ENCODE data around the gene SERTAD2.
A peak's percentile ranks its signal among the peaks of the same experiment; 100 is the strongest.

SERTAD2 gene

DNA sequence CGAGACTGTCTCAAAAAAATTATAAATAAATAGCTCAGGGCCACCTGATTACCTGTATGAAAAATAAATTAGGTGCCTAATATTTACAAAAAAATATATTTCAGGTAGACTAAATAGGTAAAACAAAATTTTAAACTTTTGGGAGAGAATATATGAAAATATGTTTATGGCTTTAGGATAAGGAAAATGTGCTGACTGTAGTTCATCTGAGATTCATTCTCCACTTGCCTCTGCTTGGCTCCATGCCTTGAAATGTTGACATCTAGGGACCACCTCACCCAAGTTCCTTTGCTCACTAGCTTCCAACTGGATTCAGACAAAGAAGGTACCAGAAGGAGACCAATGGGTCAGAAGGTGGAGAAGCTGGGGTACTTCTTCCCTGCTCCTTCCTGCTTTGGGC is 9.7 kb upstream of the SERTAD2 start:
- FAIRE-seq, result no peak
- TF ChIP-seq TAF1 (IDR thresholded peaks at IDR 0.05; ENCODE audit: low read depth, low read length) (no peak), POLR2A (IDR thresholded peaks at IDR 0.05; ENCODE audit: low read depth, low read length) (no peak), PAX5 (IDR thresholded peaks at IDR 0.05; ENCODE audit: insufficient read depth, low read length, severe bottlenecking) (no peak), POLR2AphosphoS5 (IDR thresholded peaks at IDR 0.05; ENCODE audit: low read depth, low read length) (no peak), SPI1 (IDR thresholded peaks at IDR 0.05; ENCODE audit: low read depth, low read length) (no peak)
- DNase-seq (ENCODE audit: insufficient read length, low spot score), result no peak

GRCh38 chr2:64661741-64662169 is 8.0 kb upstream of the SERTAD2 start:
- FAIRE-seq (peak; percentile 35), DNase-seq (ENCODE audit: insufficient read length, low spot score) (no peak)

GRCh38 chr2:64659252-64659651 is 5.5 kb upstream of the SERTAD2 start:
- no peak for DNase-seq (ENCODE audit: insufficient read length, low spot score)
- peak; percentile 71 for FAIRE-seq

More at GRCh38 chr2:64661741-64662169, 8.0 kb upstream of the SERTAD2 start:
- TF ChIP-seq TAF1 (IDR thresholded peaks at IDR 0.05; ENCODE audit: low read depth, low read length) (no peak), SPI1 (IDR thresholded peaks at IDR 0.05; ENCODE audit: low read depth, low read length) (peak; percentile 14; the same call in 1 of the 2 replicates)

DNA sequence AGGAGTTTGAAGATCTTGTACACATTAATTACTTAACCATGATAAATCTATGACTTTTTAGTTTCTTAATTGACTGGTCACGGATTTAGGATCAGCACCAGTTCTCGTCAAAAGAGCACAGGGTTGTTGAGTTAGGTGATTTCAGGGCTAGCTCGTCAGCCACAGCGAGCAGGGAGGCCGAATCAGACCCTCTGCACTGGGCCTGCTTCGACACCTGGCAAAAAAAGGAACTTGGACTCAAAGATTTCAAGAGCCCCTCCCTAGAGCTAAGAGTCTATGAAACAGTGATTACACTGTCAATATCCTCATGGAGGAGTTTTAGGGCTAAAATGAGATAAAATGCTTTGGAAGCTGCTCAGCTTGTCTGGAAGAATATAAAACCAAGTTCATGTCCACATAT is 4.6 kb upstream of the SERTAD2 start:
- FAIRE-seq, result no peak

More at GRCh38 chr2:64659252-64659651, 5.5 kb upstream of the SERTAD2 start:
- TF ChIP-seq PAX5 (IDR thresholded peaks at IDR 0.05; ENCODE audit: insufficient read depth, low read length, severe bottlenecking) (no peak), POU2F2 (IDR thresholded peaks at IDR 0.05; ENCODE audit: low read depth, low read length) (no peak), POLR2AphosphoS5 (IDR thresholded peaks at IDR 0.05; ENCODE audit: low read depth, low read length) (no peak), POLR2A (IDR thresholded peaks at IDR 0.05; ENCODE audit: low read depth, low read length) (no peak), SPI1 (IDR thresholded peaks at IDR 0.05; ENCODE audit: low read depth, low read length) (no peak), TAF1 (IDR thresholded peaks at IDR 0.05; ENCODE audit: low read depth, low read length) (no peak)

DNA sequence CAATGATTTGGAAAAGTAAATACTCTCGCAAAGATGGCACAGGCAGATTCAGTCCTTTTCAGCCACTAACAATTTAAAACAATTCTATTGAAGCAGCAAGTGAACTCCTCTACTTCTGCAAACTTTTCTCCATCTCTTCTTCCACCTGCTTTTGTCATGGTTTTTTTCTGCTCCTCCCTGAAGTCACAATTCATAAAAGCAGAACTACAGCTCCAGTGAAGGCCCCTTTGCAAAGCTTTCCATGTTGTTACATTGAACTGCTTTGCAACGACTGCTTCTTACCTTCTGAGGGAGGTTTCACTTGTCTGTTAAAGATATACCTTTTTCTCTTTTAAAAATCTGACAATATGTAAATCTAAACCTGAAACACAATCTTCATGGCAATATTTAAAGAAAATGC is 3.7 kb upstream of the SERTAD2 start:
- TF ChIP-seq POLR2A (IDR thresholded peaks at IDR 0.05; ENCODE audit: low read depth, low read length), result no peak
- no peak for TF ChIP-seq POU2F2 (IDR thresholded peaks at IDR 0.05; ENCODE audit: low read depth, low read length)
- no peak for TF ChIP-seq SPI1 (IDR thresholded peaks at IDR 0.05; ENCODE audit: low read depth, low read length)
- TF ChIP-seq PAX5 (IDR thresholded peaks at IDR 0.05; ENCODE audit: insufficient read depth, low read length, severe bottlenecking), result no peak
- no peak for TF ChIP-seq POLR2AphosphoS5 (IDR thresholded peaks at IDR 0.05; ENCODE audit: low read depth, low read length)
- no peak for TF ChIP-seq TAF1 (IDR thresholded peaks at IDR 0.05; ENCODE audit: low read depth, low read length)
- FAIRE-seq, result no peak
- no peak for DNase-seq (ENCODE audit: insufficient read length, low spot score)

More for the DNA sequence above, 4.6 kb upstream of the SERTAD2 start:
- DNase-seq (ENCODE audit: insufficient read length, low spot score), result no peak
- TF ChIP-seq POU2F2 (IDR thresholded peaks at IDR 0.05; ENCODE audit: low read depth, low read length) (no peak), SPI1 (IDR thresholded peaks at IDR 0.05; ENCODE audit: low read depth, low read length) (peak; percentile 67), POLR2A (IDR thresholded peaks at IDR 0.05; ENCODE audit: low read depth, low read length) (no peak), TAF1 (IDR thresholded peaks at IDR 0.05; ENCODE audit: low read depth, low read length) (no peak), POLR2AphosphoS5 (IDR thresholded peaks at IDR 0.05; ENCODE audit: low read depth, low read length) (no peak), PAX5 (IDR thresholded peaks at IDR 0.05; ENCODE audit: insufficient read depth, low read length, severe bottlenecking) (no peak)

- no peak for TF ChIP-seq TAF1 (IDR thresholded peaks at IDR 0.05; ENCODE audit: low read depth, low read length)
- TF ChIP-seq POLR2AphosphoS5 (IDR thresholded peaks at IDR 0.05; ENCODE audit: low read depth, low read length), result no peak
- no peak for TF ChIP-seq PAX5 (IDR thresholded peaks at IDR 0.05; ENCODE audit: insufficient read depth, low read length, severe bottlenecking)
- no peak for TF ChIP-seq POLR2A (IDR thresholded peaks at IDR 0.05; ENCODE audit: low read depth, low read length)
- TF ChIP-seq POU2F2 (IDR thresholded peaks at IDR 0.05; ENCODE audit: low read depth, low read length), result no peak
- no peak for TF ChIP-seq SPI1 (IDR thresholded peaks at IDR 0.05; ENCODE audit: low read depth, low read length)
- FAIRE-seq (no peak), DNase-seq (ENCODE audit: insufficient read length, low spot score) (no peak)
Observed at GRCh38 chr2:64656379-64656778, 2.7 kb upstream of the SERTAD2 start.

DNA sequence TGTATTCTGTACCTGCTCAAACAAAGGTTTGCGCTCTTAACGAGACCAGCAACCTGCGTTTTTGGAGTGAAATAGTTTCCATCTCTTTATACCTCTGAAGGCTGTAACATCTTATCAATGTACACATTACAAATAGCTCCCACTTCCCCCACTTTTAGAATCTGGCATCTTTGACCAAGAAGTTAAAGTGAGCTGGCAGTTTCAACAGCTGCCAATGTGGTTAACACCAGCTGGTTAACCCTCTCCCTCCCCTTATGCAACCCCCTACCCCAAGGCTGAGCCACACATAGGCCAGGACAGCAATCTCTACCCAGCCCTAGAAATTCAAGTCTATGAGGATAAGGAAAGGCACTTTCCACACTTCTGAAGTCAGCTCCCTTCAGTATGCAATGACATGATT is 2.2 kb upstream of the SERTAD2 start:
- TF ChIP-seq POLR2A (IDR thresholded peaks at IDR 0.05; ENCODE audit: low read depth, low read length), result no peak
- 0 out of 2 replicates have a peak, but pooled peaks have one; percentile 19 for TF ChIP-seq SPI1 (IDR thresholded peaks at IDR 0.05; ENCODE audit: low read depth, low read length)
- TF ChIP-seq TAF1 (IDR thresholded peaks at IDR 0.05; ENCODE audit: low read depth, low read length), result no peak
- TF ChIP-seq POU2F2 (IDR thresholded peaks at IDR 0.05; ENCODE audit: low read depth, low read length), result no peak
- FAIRE-seq (no peak), DNase-seq (ENCODE audit: insufficient read length, low spot score) (no peak)

GRCh38 chr2:64655018-64655664 is 1.4 kb upstream of the SERTAD2 start:
- TF ChIP-seq POLR2AphosphoS5 (IDR thresholded peaks at IDR 0.05; ENCODE audit: low read depth, low read length) (no peak), SPI1 (IDR thresholded peaks at IDR 0.05; ENCODE audit: low read depth, low read length) (no peak), PAX5 (IDR thresholded peaks at IDR 0.05; ENCODE audit: insufficient read depth, low read length, severe bottlenecking) (no peak), TAF1 (IDR thresholded peaks at IDR 0.05; ENCODE audit: low read depth, low read length) (no peak), POLR2A (IDR thresholded peaks at IDR 0.05; ENCODE audit: low read depth, low read length) (no peak), POU2F2 (IDR thresholded peaks at IDR 0.05; ENCODE audit: low read depth, low read length) (no peak)
- peak; percentile 38 for FAIRE-seq
- no peak for DNase-seq (ENCODE audit: insufficient read length, low spot score)

DNA sequence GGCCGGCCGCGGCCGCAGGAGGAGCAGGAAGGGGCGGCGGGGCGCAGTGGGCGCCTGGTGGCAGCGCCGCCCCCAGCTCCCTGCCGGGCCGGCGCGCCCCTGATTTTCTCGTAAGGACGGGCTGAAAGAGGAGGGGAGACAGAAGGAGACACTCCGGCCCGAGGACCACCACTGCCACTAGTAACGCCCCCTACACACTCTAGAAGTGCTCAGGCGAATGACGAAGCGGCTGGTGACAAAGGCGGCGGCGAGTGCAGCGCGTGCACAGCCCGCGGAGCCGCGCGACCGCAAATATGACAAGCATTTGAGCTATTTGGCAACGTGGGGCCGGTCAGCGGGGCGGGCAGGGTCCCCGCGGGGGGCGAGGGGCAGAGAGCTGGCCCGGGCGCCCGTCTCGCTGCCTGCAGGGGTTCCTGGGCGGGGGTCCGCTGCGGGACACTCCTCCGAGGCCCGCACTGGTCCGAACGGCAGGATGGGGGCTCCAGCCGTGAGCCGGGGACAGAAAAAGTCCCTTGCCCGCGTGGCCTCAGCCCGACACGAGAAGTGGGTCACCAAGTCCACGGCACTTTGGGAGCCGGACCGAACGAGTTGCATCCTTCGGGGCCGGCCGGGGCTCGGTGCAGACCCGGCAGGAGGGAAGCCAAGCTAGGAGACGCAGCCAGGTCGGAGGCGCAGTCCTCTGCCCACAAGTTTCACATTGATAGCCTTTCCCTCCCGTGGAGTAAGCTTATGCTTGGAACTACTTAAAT is 524 bp upstream of the SERTAD2 start:
- TF ChIP-seq POLR2A (IDR thresholded peaks at IDR 0.05; ENCODE audit: low read depth, low read length) (peak; percentile 33; the same call in 1 of the 2 replicates), TAF1 (IDR thresholded peaks at IDR 0.05; ENCODE audit: low read depth, low read length) (0 out of 2 replicates have a peak, but pooled peaks have one; percentile 16), POU2F2 (IDR thresholded peaks at IDR 0.05; ENCODE audit: low read depth, low read length) (no peak), SPI1 (IDR thresholded peaks at IDR 0.05; ENCODE audit: low read depth, low read length) (no peak), POLR2AphosphoS5 (IDR thresholded peaks at IDR 0.05; ENCODE audit: low read depth, low read length) (no peak), PAX5 (IDR thresholded peaks at IDR 0.05; ENCODE audit: insufficient read depth, low read length, severe bottlenecking) (no peak)
- FAIRE-seq (peak; percentile 59), DNase-seq (ENCODE audit: insufficient read length, low spot score) (peak; percentile 56)

Measured in GM12891 (cell line).